Left ventricle myocardium inferior (tissue), 1 donor: Measurements from ENCODE around the gene KLHL30. TPM values are rescaled to one million over a fixed set of nuclear protein-coding genes. Genes with fewer than 3 reads are reported as not detected.
"Not testable (repeated sequence)": the region's sequence is repeated elsewhere in the genome, so short reads cannot be mapped to it uniquely, and the experiment has no call there.

Experiments used
- DNase-seq: peaks from one replicate; pipeline ENCODE4 v3.0.0-alpha.2; 2020
- H3K27ac ChIP-seq: fragments of 200-600 bp; replicated peaks from 2 replicates; pipeline ENCODE4 v1.8.0; 2021
- H3K27me3 ChIP-seq: fragments of 200-600 bp; 2 replicates; pipeline ENCODE4 v1.8.0; 2021; ENCODE audit warnings: low read depth
- H3K36me3 ChIP-seq: fragments of 200-600 bp; 2 replicates; pipeline ENCODE4 v1.8.0; 2021
- H3K4me1 ChIP-seq: fragments of 200-600 bp; 2 replicates; pipeline ENCODE4 v1.8.0; 2021
- H3K4me3 ChIP-seq: fragments of 200-600 bp; 2 replicates; pipeline ENCODE4 v1.8.0; 2021; ENCODE audit warnings: mild to moderate bottlenecking, moderate library complexity
- H3K9me3 ChIP-seq: fragments of 200-600 bp; replicated peaks from 2 replicates; pipeline ENCODE4 v1.8.0; 2021
- intact Hi-C: fragments of 100-400 bp; cut with micrococcal nuclease; formaldehyde crosslinking; loops from one replicate; pipeline ENCODE4 v1.11.0; 2022
- total RNA-seq: library from RNA; stranded (reverse); fragmentation: NEBNext Ultra II Directional; extraction: Animal tissue kit (Norgen Biotek cat#: 25700); gene quantifications from one replicate; pipeline ENCODE4 v1.2.1, GENCODE V29; 2021
- TF ChIP-seq, protein P1 (sequence below): fragments of 200-600 bp; IDR thresholded peaks from 2 replicates; pipeline ENCODE4 v1.8.0; 2021; ENCODE audit warnings: antibody characterized with exemption, mild to moderate bottlenecking, borderline replicate concordance
- donor health status: DM: no; HTN: yes; CAD: no; lungs with severe emphysema.

The KLHL30 gene
- total RNA-seq, 1 donor from 2014 or later, result 17.3 TPM

DNA sequence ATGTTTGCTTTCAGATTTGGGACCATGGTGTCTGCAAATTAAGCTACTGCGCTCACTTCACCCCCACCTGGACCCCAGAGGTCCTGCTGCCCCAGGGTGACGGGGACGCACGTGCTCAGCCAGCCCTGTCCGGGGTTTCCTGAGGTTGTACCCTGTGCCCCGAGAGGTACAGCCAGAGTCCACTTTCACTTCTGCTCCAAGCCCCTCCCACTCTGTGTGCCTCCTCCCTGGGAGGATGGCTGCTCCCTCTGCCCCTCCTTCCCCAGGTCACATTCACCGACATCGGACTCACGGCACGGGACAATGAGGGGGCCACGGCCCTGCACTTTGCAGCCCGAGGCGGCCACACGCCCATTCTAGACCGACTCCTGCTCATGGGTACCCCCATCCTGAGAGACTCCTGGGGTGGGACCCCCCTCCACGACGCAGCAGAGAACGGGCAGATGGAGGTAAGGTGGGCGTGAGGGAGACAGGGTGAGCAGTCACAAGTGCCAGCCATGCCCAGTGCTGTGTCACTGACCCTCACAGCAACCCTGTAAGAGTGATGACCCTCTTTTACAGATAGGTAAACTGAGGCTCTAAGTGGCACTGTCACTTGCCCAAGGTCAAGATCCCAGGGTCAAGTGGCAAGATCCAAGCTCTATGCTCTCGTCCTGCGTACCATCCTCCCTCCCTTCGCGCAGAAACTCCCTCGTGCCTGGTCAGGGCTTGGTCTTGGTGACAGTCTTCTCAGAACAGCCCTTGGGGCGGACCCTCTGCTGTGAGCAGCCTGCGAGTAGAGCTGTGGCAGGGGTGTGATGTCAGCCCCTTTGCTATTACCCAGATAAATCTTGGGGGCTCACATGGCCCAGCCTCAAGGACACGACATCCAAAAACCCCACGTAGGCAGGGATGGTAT lies 30.7 kb upstream of the KLHL30 start:
- H3K36me3 ChIP-seq, result no peaks in the 10 kb centered on the region
- peaks cover 6% of the 10 kb centered on the region for H3K4me1 ChIP-seq
- DNase-seq, result no peak
- intact Hi-C loops, result no loop called here
- H3K27me3 ChIP-seq, result peaks cover 16% of the 10 kb centered on the region
- TF ChIP-seq, protein P1, sequence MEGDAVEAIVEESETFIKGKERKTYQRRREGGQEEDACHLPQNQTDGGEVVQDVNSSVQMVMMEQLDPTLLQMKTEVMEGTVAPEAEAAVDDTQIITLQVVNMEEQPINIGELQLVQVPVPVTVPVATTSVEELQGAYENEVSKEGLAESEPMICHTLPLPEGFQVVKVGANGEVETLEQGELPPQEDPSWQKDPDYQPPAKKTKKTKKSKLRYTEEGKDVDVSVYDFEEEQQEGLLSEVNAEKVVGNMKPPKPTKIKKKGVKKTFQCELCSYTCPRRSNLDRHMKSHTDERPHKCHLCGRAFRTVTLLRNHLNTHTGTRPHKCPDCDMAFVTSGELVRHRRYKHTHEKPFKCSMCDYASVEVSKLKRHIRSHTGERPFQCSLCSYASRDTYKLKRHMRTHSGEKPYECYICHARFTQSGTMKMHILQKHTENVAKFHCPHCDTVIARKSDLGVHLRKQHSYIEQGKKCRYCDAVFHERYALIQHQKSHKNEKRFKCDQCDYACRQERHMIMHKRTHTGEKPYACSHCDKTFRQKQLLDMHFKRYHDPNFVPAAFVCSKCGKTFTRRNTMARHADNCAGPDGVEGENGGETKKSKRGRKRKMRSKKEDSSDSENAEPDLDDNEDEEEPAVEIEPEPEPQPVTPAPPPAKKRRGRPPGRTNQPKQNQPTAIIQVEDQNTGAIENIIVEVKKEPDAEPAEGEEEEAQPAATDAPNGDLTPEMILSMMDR, result no peak
- H3K27ac ChIP-seq, result no peak overlapping the region
- peaks cover 9% of the 10 kb centered on the region for H3K9me3 ChIP-seq
- H3K4me3 ChIP-seq, result no peak overlapping the region

DNA sequence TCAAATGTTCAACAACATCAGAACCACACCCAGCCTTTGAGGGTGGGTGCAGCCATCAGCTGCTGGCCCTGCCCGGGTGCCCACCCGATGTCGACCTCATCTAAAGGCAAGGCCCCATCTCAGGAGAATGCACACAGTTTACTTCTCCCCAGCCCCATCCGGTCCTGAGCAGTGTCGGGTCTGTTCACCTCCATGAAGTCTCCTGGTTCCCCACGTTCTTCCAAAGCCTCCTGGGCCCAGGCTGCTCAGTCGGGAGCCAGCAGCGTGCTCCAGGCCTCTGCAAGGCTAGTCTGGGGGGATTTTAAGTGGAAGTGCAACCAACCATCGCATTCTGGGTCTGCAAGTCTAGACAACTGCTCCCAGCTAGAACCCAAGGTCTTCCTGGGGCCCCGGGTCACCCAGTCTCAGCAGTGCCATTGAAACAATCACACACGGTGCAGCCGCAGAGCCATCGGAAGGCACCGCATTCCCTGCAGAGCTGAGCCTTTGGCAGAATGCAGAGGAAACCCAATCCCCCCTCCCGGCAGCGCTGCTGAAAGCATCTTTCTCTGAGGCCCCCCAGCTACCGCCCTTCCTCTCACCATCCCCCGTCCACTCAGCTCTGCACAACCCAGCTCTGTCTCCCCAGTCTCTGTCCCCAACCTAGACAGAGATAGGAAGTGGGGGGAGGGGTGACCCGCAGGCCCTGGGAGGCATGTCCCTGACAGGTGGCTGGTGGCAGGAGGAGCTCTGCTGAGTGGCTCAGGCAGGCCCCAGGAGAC lies 29.9 kb upstream of the KLHL30 start:
- H3K4me3 ChIP-seq, result no peak overlapping the region
- intact Hi-C loops, result no loop called here
- peaks cover 6% of the 10 kb centered on the region for H3K4me1 ChIP-seq
- peaks cover 16% of the 10 kb centered on the region for H3K27me3 ChIP-seq
- H3K36me3 ChIP-seq, result no peaks in the 10 kb centered on the region
- TF ChIP-seq, protein P1, result no peak
- H3K27ac ChIP-seq, result no peak overlapping the region
- peaks cover 10% of the 10 kb centered on the region for H3K9me3 ChIP-seq
- DNase-seq, result no peak

- H3K4me3 ChIP-seq, result no peak overlapping the region
- H3K27ac ChIP-seq, result no peak overlapping the region
- intact Hi-C loops, result no loop called here
- H3K4me1 ChIP-seq, result peaks cover 5% of the 10 kb centered on the region
- H3K36me3 ChIP-seq, result no peaks in the 10 kb centered on the region
- peaks cover 10% of the 10 kb centered on the region for H3K9me3 ChIP-seq
- H3K27me3 ChIP-seq, result peaks cover 38% of the 10 kb centered on the region
- TF ChIP-seq, protein P1, result no peak
- peak; percentile 0 for DNase-seq
Observed at GRCh38 chr2:238113611-238114010, 24.9 kb upstream of the KLHL30 start.

GRCh38 chr2:238114331-238114841 lies 24.1 kb upstream of the KLHL30 start:
- H3K9me3 ChIP-seq, result peaks cover 10% of the 10 kb centered on the region
- peaks cover 38% of the 10 kb centered on the region for H3K27me3 ChIP-seq
- TF ChIP-seq, protein P1, result no peak
- peak; percentile 4 for DNase-seq
- intact Hi-C loops, result no loop called here
- H3K4me3 ChIP-seq, result no peak overlapping the region
- no peaks in the 10 kb centered on the region for H3K4me1 ChIP-seq
- no peaks in the 10 kb centered on the region for H3K36me3 ChIP-seq
- no peak overlapping the region for H3K27ac ChIP-seq

- intact Hi-C loops, result no loop called here
- no peak overlapping the region for H3K4me3 ChIP-seq
- DNase-seq, result peak; percentile 8
- peaks cover 3% of the 10 kb centered on the region for H3K4me1 ChIP-seq
- H3K36me3 ChIP-seq, result no peaks in the 10 kb centered on the region
- H3K27ac ChIP-seq, result no peak overlapping the region
- peaks cover 10% of the 10 kb centered on the region for H3K9me3 ChIP-seq
- peaks cover 44% of the 10 kb centered on the region for H3K27me3 ChIP-seq
- TF ChIP-seq, protein P1, result no peak
Observed at GRCh38 chr2:238114851-238115660, 23.4 kb upstream of the KLHL30 start.

DNA sequence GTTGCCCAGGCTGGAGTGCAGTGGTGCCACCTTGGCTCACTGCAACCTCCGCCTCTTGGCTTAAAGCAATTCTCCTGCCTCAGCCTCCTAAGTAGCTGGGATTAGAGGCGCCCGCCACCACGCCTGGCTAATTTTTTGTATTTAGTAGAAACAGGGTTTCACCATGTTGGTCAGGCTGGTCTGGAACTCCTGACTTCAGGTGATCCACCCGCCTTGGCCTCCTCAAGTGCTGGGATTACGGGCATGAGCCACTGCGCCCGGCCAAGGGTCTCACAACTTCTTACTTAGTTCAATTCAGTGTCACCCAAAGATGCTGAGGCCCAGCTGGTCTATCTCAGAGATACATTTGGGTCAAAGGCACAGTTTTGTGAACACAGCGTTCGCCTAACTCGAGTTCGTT lies 22.8 kb upstream of the KLHL30 start:
- peaks cover 10% of the 10 kb centered on the region for H3K9me3 ChIP-seq
- H3K27me3 ChIP-seq, result peaks cover 50% of the 10 kb centered on the region
- H3K4me3 ChIP-seq, intact Hi-C loops, H3K27ac ChIP-seq, H3K4me1 ChIP-seq, DNase-seq, H3K36me3 ChIP-seq: not testable (repeated sequence)
